Gastroesophageal sphincter (tissue), 3 donors: ENCODE results near the gene NECTIN1.

ENCODE experiments used
- CTCF ChIP-seq, 4 experiments: fragments of 200-600 bp in 2 of 4; fragments of 450-650 bp in 2 of 4; sonication (generic) in 1 of 4; IDR thresholded peaks; one replicate each; pipeline ENCODE4 v1.5.1; 2017 to 2019; ENCODE audit warnings: antibody characterized with exemption in 4 of 4, mild to moderate bottlenecking in 2 of 4, moderate library complexity in 2 of 4
- EP300 ChIP-seq: sonication (generic); formaldehyde crosslinking; IDR thresholded peaks from one replicate; pipeline ENCODE4 v1.6.1; 2017; ENCODE audit warnings: antibody characterized with exemption, mild to moderate bottlenecking
- POLR2A ChIP-seq, 2 donors: fragments of 450-650 bp; IDR thresholded peaks; one replicate each; pipeline ENCODE4 v1.6.1; 2017; ENCODE audit warnings: antibody characterized with exemption in 2 of 2, mild to moderate bottlenecking in 2 of 2, moderate library complexity in 1 of 2
- POLR2AphosphoS5 ChIP-seq: sonication (generic); formaldehyde crosslinking; IDR thresholded peaks from one replicate; pipeline ENCODE4 v1.6.1; 2017; ENCODE audit warnings: antibody characterized with exemption

DNA sequence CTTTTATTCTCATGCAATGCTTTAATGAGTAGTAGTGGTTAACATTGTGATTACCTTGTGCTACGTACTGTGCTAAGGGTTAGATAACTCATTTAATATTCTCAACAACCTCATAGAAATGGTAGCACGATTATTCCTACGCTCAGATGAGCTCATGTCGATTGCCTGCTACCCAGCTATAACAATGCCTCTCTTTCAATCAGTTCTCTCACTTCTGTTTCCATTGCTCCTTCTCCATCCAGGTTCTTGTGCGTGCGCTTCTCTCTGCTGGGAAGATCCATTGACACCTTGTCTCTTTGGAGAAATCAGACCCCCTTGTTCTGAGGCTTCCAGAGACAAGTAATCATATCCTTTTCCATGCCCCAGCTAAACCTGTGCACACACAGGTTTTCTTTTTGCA is 120.8 kb downstream of the NECTIN1 start:
- TF ChIP-seq CTCF (IDR thresholded peaks at IDR 0.05) (no peak), POLR2A (IDR thresholded peaks at IDR 0.05) (no peak), POLR2AphosphoS5 (no peak), EP300 (no peak)
